HCT116 (cell line): Measurements from ENCODE around the gene TPSD1. TPM values are rescaled to one million over a fixed set of nuclear protein-coding genes. Genes with fewer than 3 reads are reported as not detected.

Source experiments
- ATAC-seq: fragments of 200-7000 bp; cut with Tn5 transposase; 2 replicates; pipeline ENCODE4 v1.9.1; 2020; ENCODE audit warnings: mild to moderate bottlenecking, moderate library complexity
- BruUV-seq: library from RNA; stranded (reverse); fragments of 400-500 nt; replicated peaks from 2 replicates; lab custom pipeline; 2021; lab: Mats Ljungman, UMichigan
- CTCF ChIA-PET: fragments of 300-600 bp; sonication (Branson Sonifier 250); formaldehyde crosslinking; loops from one replicate; lab custom pipeline; 2021; ENCODE audit warnings: antibody characterized with exemption; lab: Charles Lee
- POLR2A ChIA-PET: fragments of 300-600, 350-600 bp; sonication (Branson Sonifier 250); formaldehyde crosslinking; loops from one replicate; lab custom pipeline; 2021; ENCODE audit warnings: antibody characterized with exemption; lab: Charles Lee
- RAD21 ChIA-PET, 2 experiments: fragments of 300-600 bp; sonication (Branson Sonifier 250); formaldehyde crosslinking; loops; one replicate each; lab custom pipeline; 2023; ENCODE audit warnings: low total read pairs in 2 of 2; ENCODE audit not compliant: uncharacterized antibody in 2 of 2, unreplicated experiment in 2 of 2, low non-redundant PET in 1 of 2; lab: Charles Lee
- DNase-seq: peaks from one replicate; pipeline ENCODE4 v3.0.0-alpha.2; 2010; ENCODE audit warnings: low read depth, low spot score
- H2AFZ ChIP-seq: fragments of 200-600 bp; shearing (Covaris generic), sonication (generic); 2 replicates; pipeline ENCODE4 v1.6.1; 2017; ENCODE audit warnings: low read depth, mixed run types, mixed read lengths, antibody characterized with exemption, low read length; ENCODE audit not compliant: poor library complexity, severe bottlenecking
- H3K27ac ChIP-seq: 2 replicates; pipeline ENCODE4 v1.5.1; 2012; ENCODE audit warnings: low read depth, low read length
- H3K27me3 ChIP-seq: fragments of 200-600 bp; sonication (generic); 2 replicates; pipeline ENCODE4 v1.6.1; 2016; ENCODE audit warnings: mixed run types, low read length, mixed read lengths; ENCODE audit not compliant: insufficient read depth
- H3K36me3 ChIP-seq, 2 experiments: fragments of 200-500 bp in 1 of 2; fragments of 200-600 bp in 1 of 2; sonication (Bioruptor generic) in 1 of 2; sonication (generic) in 1 of 2; 2 replicates each; pipeline versions ENCODE4 v1.5.1 to v1.6.1; 2014 to 2016; ENCODE audit warnings: low read length in 2 of 2, inconsistent platforms in 1 of 2, mixed read lengths in 1 of 2, mixed run types in 1 of 2; ENCODE audit not compliant: insufficient read depth in 2 of 2, control insufficient read depth in 1 of 2
- H3K4me1 ChIP-seq, 2 experiments: fragments of 200-600 bp in 1 of 2; sonication (generic) in 1 of 2; 2 replicates each; pipeline versions ENCODE4 v1.5.1 to v1.6.1; 2012 to 2017; ENCODE audit warnings: low read length in 2 of 2, inconsistent platforms in 1 of 2, mild to moderate bottlenecking in 1 of 2, mixed read lengths in 1 of 2, mixed run types in 1 of 2, moderate library complexity in 1 of 2; ENCODE audit not compliant: insufficient read depth in 2 of 2, control insufficient read depth in 1 of 2
- H3K4me2 ChIP-seq: fragments of 200-600 bp; sonication (generic); 2 replicates; pipeline ENCODE4 v1.6.1; 2017; ENCODE audit warnings: mixed run types, low read length, mixed read lengths
- H3K4me3 ChIP-seq, 2 experiments: fragments of 200-600 bp in 1 of 2; sonication (generic) in 1 of 2; replicated peaks in 1 of 2; 2 replicates each; pipeline ENCODE4 v1.5.1; 2011 to 2016; ENCODE audit warnings: low read length in 2 of 2, control low read depth in 1 of 2, low read depth in 1 of 2, mild to moderate bottlenecking in 1 of 2, mixed read lengths in 1 of 2, mixed run types in 1 of 2
- H3K79me2 ChIP-seq: fragments of 200-600 bp; sonication (generic); 2 replicates; pipeline ENCODE4 v1.6.1; 2017; ENCODE audit warnings: mild to moderate bottlenecking, mixed run types, low read length, moderate library complexity, mixed read lengths; ENCODE audit not compliant: insufficient read depth
- H3K9ac ChIP-seq: fragments of 200-600 bp; sonication (generic); 2 replicates; pipeline ENCODE4 v1.6.1; 2016; ENCODE audit warnings: low read length, mixed read lengths
- H3K9me2 ChIP-seq: fragments of 200-600 bp; sonication (generic), shearing (Covaris generic); 2 replicates; pipeline ENCODE4 v1.6.1; 2017; ENCODE audit warnings: mixed run types, mild to moderate bottlenecking, moderate library complexity; ENCODE audit not compliant: insufficient read depth
- H3K9me3 ChIP-seq, 2 experiments: fragments of 200-500 bp in 1 of 2; fragments of 200-600 bp in 1 of 2; sonication (Bioruptor generic) in 1 of 2; sonication (generic) in 1 of 2; 2 replicates each; pipeline ENCODE4 v1.6.1; 2014 to 2017; ENCODE audit warnings: low read length in 2 of 2, mixed read lengths in 2 of 2, inconsistent platforms in 1 of 2, low read depth in 1 of 2, mild to moderate bottlenecking in 1 of 2, mixed run types in 1 of 2, moderate library complexity in 1 of 2; ENCODE audit not compliant: control insufficient read depth in 1 of 2, insufficient read depth in 1 of 2
- H4K20me1 ChIP-seq: fragments of 200-600 bp; sonication (generic), shearing (Covaris generic); 2 replicates; pipeline ENCODE4 v1.6.1; 2017; ENCODE audit warnings: mixed run types, mild to moderate bottlenecking, moderate library complexity; ENCODE audit not compliant: insufficient read depth
- CTCF ChIP-seq, 3 experiments: fragments of 200-600 bp in 1 of 3; sonication (generic) in 1 of 3; IDR thresholded peaks in 2 of 3; conservative IDR thresholded peaks in 1 of 3; 2 replicates each; pipeline ENCODE4 v1.5.1; 2012 to 2017; ENCODE audit warnings: low read depth in 2 of 3, low read length in 2 of 3, antibody characterized with exemption in 1 of 3, borderline replicate concordance in 1 of 3, control low read depth in 1 of 3, mild to moderate bottlenecking in 1 of 3, mixed read lengths in 1 of 3, mixed run types in 1 of 3, moderate library complexity in 1 of 3; ENCODE audit not compliant: insufficient read depth in 1 of 3
- ELF1 ChIP-seq: IDR thresholded peaks from 2 replicates; pipeline ENCODE4 v1.6.1; 2012; ENCODE audit warnings: low read depth, borderline replicate concordance
- EZH2phosphoT487 ChIP-seq: fragments of 200-600 bp; IDR thresholded peaks from 2 replicates; pipeline ENCODE4 v1.6.1; 2018; ENCODE audit warnings: antibody characterized with exemption, borderline replicate concordance
- POLR2AphosphoS5 ChIP-seq: IDR thresholded peaks from 2 replicates; pipeline ENCODE4 v1.6.1; 2011; ENCODE audit warnings: mild to moderate bottlenecking, low read depth, low read length, moderate library complexity
- RAD21 ChIP-seq: IDR thresholded peaks from 2 replicates; pipeline ENCODE4 v1.6.1; 2012; ENCODE audit warnings: low read depth, mild to moderate bottlenecking
- REST ChIP-seq: IDR thresholded peaks from 2 replicates; pipeline ENCODE4 v1.6.1; 2012; ENCODE audit warnings: low read depth
- SP1 ChIP-seq: IDR thresholded peaks from 2 replicates; pipeline ENCODE4 v1.6.1; 2012; ENCODE audit warnings: low read depth
- ZFX ChIP-seq: fragments of 450-650 bp; IDR thresholded peaks from 2 replicates; pipeline ENCODE4 v1.6.1; 2017
- ZNF274 ChIP-seq: fragments of 200-500 bp; sonication (Bioruptor generic); IDR thresholded peaks from 2 replicates; pipeline ENCODE4 v1.6.1; 2014; ENCODE audit warnings: mild to moderate bottlenecking, low read depth, low read length, inconsistent platforms
- intact Hi-C: fragments of 100-400 bp; cut with micrococcal nuclease; formaldehyde crosslinking; loops from 2 replicates; pipeline ENCODE4 v1.10.0; 2022
- total RNA-seq: library from RNA; stranded (reverse); gene quantifications from one replicate; pipeline ENCODE4 v1.2.1, GENCODE V29; 2021; ENCODE audit not compliant: unreplicated experiment
- TF ChIP-seq, protein P1 (sequence below): IDR thresholded peaks from 2 replicates; pipeline ENCODE4 v1.6.1; 2011; ENCODE audit warnings: mild to moderate bottlenecking, low read length, moderate library complexity; ENCODE audit not compliant: insufficient replicate concordance; ENCODE audit errors: extremely low read depth
- TF ChIP-seq, protein P2 (sequence below): IDR thresholded peaks from 2 replicates; pipeline ENCODE4 v1.6.1; 2012

TPSD1 gene
- total RNA-seq, 1 experiment from 2014 or later: not detected

DNA sequence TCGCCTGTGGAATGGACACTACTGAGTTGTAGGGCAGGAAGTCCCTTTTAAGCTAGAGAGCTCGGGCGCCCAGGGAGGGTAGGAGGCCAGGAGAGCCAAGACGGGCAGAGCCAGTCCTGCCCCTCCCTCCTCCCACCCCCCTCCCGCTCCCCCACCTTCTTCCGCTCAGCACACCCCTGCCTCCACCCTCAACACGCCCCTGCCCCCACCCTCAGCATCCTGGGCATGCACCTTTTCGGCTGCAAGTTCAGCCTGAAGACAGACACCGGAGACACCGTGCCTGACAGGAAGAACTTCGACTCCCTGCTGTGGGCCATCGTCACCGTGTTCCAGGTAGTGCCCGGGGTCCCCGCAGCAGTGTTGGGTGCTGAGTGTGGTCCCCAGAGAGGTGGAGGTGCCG is 49.1 kb upstream of the TPSD1 start:
- TF ChIP-seq EZH2phosphoT487 (no peak), SP1 (no peak), ZNF274 (no peak), ELF1 (no peak), RAD21 (no peak), CTCF (IDR thresholded peaks at IDR 0.05 in 2 of 3, conservative IDR thresholded peaks at IDR 0.05 in 1 of 3; ENCODE audit: borderline replicate concordance in 1 of 3, insufficient read depth in 1 of 3, low read depth in 2 of 3, low read length in 2 of 3) (no peak), ZFX (no peak), POLR2AphosphoS5 (no peak), REST (no peak)
- TF ChIP-seq, protein P1, sequence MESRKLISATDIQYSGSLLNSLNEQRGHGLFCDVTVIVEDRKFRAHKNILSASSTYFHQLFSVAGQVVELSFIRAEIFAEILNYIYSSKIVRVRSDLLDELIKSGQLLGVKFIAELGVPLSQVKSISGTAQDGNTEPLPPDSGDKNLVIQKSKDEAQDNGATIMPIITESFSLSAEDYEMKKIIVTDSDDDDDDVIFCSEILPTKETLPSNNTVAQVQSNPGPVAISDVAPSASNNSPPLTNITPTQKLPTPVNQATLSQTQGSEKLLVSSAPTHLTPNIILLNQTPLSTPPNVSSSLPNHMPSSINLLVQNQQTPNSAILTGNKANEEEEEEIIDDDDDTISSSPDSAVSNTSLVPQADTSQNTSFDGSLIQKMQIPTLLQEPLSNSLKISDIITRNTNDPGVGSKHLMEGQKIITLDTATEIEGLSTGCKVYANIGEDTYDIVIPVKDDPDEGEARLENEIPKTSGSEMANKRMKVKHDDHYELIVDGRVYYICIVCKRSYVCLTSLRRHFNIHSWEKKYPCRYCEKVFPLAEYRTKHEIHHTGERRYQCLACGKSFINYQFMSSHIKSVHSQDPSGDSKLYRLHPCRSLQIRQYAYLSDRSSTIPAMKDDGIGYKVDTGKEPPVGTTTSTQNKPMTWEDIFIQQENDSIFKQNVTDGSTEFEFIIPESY: no peak
- TF ChIP-seq, protein P2, sequence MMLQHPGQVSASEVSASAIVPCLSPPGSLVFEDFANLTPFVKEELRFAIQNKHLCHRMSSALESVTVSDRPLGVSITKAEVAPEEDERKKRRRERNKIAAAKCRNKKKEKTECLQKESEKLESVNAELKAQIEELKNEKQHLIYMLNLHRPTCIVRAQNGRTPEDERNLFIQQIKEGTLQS: no peak
- POLR2A ChIA-PET: no interaction called here
- ATAC-seq: no peak
- no peak for DNase-seq
- H3K27ac ChIP-seq: no peak overlapping the region
- no TSS peak for BruUV-seq
- RAD21 ChIA-PET: interaction anchor here in 1 of 2 experiments (0.7 kb wide), 1 partner anchor 1842 kb away, joined by 4 read pairs; no protein-coding TSS in a partner anchor
- H4K20me1 ChIP-seq: no peaks in the 10 kb centered on the region
- no peaks in the 10 kb centered on the region for H3K27me3 ChIP-seq
- intact Hi-C loops: no loop called here
- H3K9me3 ChIP-seq: no peaks in the 10 kb centered on the region
- H3K4me3 ChIP-seq: no peak overlapping the region
- no peaks in the 10 kb centered on the region for H3K79me2 ChIP-seq
- CTCF ChIA-PET: no interaction called here
- H3K4me1 ChIP-seq: no peaks in the 10 kb centered on the region
- H2AFZ ChIP-seq: no peak overlapping the region
- no peaks in the 10 kb centered on the region for H3K36me3 ChIP-seq
- H3K9me2 ChIP-seq: no peaks in the 10 kb centered on the region
- H3K9ac ChIP-seq: no peak overlapping the region
- H3K4me2 ChIP-seq: no peak overlapping the region
